Measurements from ENCODE around the gene ADAT1. TPM values are rescaled to one million over a fixed set of nuclear protein-coding genes. Genes with fewer than 3 reads are reported as not detected.

Gene ADAT1
- polyA plus RNA-seq, 1 of the 3 experiments (the other 2 are of a cell fraction), result 51.1 TPM

DNA sequence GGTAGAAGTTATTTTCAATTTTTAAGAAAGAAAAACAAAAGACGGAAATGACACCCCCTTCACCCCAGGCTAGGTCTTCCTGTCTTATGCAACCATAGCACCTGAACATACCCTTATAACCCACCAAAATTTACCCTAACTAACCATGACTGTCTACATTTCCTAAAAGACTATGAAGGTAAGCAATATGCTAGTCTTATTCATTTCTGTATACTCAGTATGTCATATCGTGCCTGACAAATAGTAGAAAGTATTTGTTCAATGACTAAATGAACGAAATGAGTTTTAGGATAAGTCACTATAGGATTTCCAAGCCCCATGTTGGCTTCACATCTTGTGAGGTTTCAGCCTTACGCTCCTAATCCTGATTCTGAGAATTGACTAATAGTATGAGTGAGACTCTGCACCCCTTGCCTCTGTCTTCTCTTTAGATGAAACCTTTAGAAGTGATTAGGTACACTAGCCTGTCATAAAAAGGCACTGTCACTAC, 6.5 kb downstream of the ADAT1 start:
- ChIA-PET POLR2A (no interaction called here), CTCF (interaction anchor here (0.7 kb wide), 1 partner anchor 151 kb away, joined by 3 read pairs; no protein-coding TSS in a partner anchor)
- H3K79me2 ChIP-seq (ENCODE audit: insufficient read depth), result peaks cover 14% of the 10 kb centered on the region
- no peaks in the 10 kb centered on the region for H3K9me2 ChIP-seq
- TF ChIP-seq TCF12 (IDR thresholded peaks at IDR 0.05) (no peak), RAD21 (IDR thresholded peaks at IDR 0.05; ENCODE audit: low read length) (no peak), FOXJ3 (CRISPR knock-in tag; IDR thresholded peaks at IDR 0.05) (no peak), JUND (IDR thresholded peaks at IDR 0.05) (no peak), MEF2A (IDR thresholded peaks at IDR 0.05; ENCODE audit: borderline replicate concordance, low read depth) (no peak), RCOR1 (IDR thresholded peaks at IDR 0.05; ENCODE audit: low read length) (no peak), RXRA (IDR thresholded peaks at IDR 0.05; ENCODE audit: borderline replicate concordance, low read depth) (no peak), NFIC (IDR thresholded peaks at IDR 0.05; ENCODE audit: borderline replicate concordance) (no peak), EP300 (IDR thresholded peaks at IDR 0.05; ENCODE audit: borderline replicate concordance in 1 of 2, low read depth in 1 of 2, low read length in 1 of 2) (no peak), FOXM1 (IDR thresholded peaks at IDR 0.05; ENCODE audit: low read depth) (no peak), CHD2 (IDR thresholded peaks at IDR 0.05; ENCODE audit: low read length, partially characterized antibody) (no peak)
- TF ChIP-seq, protein P1, sequence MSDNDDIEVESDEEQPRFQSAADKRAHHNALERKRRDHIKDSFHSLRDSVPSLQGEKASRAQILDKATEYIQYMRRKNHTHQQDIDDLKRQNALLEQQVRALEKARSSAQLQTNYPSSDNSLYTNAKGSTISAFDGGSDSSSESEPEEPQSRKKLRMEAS (IDR thresholded peaks at IDR 0.05; ENCODE audit: low read depth), result no peak
- TF ChIP-seq, protein P2, sequence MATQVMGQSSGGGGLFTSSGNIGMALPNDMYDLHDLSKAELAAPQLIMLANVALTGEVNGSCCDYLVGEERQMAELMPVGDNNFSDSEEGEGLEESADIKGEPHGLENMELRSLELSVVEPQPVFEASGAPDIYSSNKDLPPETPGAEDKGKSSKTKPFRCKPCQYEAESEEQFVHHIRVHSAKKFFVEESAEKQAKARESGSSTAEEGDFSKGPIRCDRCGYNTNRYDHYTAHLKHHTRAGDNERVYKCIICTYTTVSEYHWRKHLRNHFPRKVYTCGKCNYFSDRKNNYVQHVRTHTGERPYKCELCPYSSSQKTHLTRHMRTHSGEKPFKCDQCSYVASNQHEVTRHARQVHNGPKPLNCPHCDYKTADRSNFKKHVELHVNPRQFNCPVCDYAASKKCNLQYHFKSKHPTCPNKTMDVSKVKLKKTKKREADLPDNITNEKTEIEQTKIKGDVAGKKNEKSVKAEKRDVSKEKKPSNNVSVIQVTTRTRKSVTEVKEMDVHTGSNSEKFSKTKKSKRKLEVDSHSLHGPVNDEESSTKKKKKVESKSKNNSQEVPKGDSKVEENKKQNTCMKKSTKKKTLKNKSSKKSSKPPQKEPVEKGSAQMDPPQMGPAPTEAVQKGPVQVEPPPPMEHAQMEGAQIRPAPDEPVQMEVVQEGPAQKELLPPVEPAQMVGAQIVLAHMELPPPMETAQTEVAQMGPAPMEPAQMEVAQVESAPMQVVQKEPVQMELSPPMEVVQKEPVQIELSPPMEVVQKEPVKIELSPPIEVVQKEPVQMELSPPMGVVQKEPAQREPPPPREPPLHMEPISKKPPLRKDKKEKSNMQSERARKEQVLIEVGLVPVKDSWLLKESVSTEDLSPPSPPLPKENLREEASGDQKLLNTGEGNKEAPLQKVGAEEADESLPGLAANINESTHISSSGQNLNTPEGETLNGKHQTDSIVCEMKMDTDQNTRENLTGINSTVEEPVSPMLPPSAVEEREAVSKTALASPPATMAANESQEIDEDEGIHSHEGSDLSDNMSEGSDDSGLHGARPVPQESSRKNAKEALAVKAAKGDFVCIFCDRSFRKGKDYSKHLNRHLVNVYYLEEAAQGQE (IDR thresholded peaks at IDR 0.05; ENCODE audit: low read depth, low read length), result no peak
- TF ChIP-seq, protein P3, sequence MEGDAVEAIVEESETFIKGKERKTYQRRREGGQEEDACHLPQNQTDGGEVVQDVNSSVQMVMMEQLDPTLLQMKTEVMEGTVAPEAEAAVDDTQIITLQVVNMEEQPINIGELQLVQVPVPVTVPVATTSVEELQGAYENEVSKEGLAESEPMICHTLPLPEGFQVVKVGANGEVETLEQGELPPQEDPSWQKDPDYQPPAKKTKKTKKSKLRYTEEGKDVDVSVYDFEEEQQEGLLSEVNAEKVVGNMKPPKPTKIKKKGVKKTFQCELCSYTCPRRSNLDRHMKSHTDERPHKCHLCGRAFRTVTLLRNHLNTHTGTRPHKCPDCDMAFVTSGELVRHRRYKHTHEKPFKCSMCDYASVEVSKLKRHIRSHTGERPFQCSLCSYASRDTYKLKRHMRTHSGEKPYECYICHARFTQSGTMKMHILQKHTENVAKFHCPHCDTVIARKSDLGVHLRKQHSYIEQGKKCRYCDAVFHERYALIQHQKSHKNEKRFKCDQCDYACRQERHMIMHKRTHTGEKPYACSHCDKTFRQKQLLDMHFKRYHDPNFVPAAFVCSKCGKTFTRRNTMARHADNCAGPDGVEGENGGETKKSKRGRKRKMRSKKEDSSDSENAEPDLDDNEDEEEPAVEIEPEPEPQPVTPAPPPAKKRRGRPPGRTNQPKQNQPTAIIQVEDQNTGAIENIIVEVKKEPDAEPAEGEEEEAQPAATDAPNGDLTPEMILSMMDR (IDR thresholded peaks at IDR 0.05), result no peak
- no peak overlapping the region for H3K27ac ChIP-seq (ENCODE audit: low read depth in 2 of 2, low read length in 1 of 2)
- 95% methylated on average over 4 of the region's 4 CpGs for WGBS (ENCODE audit: low lambda C conversion rate)
- H3K36me3 ChIP-seq (replicated peaks in 1 of 2; ENCODE audit: control insufficient read depth in 1 of 2, insufficient read depth in 2 of 2, low read length in 1 of 2), result peaks cover 54 to 67% of the 10 kb centered on the region in 2 experiments
- no peaks in the 10 kb centered on the region for H3K27me3 ChIP-seq (ENCODE audit: insufficient read depth)
- peaks cover 10 to 17% of the 10 kb centered on the region in 2 experiments for H3K4me1 ChIP-seq (ENCODE audit: control insufficient read depth in 1 of 2, insufficient read depth in 2 of 2, low read depth in 1 of 2, low read length in 1 of 2)
- H3F3A ChIP-seq (replicated peaks; ENCODE audit: insufficient read depth), result peaks cover 29% of the 10 kb centered on the region
- no peak for DNase-seq
- H3K9ac ChIP-seq, result no peak overlapping the region
- no peak overlapping the region for H3K4me3 ChIP-seq (ENCODE audit: low read depth in 2 of 2, low read length in 1 of 2)
- H4K20me1 ChIP-seq (ENCODE audit: insufficient read depth), result peaks cover 4% of the 10 kb centered on the region; the same call in 1 of the 2 replicates
- H2AFZ ChIP-seq (ENCODE audit: low read depth), result no peak overlapping the region
- no peaks in the 10 kb centered on the region for H3K9me3 ChIP-seq
- no peak overlapping the region for H3K4me2 ChIP-seq
